ENCODE measurements around the gene JARID2. TPM values are rescaled to one million over a fixed set of nuclear protein-coding genes. Genes with fewer than 3 reads are reported as not detected.

The JARID2 gene
- total and polyA plus RNA-seq, 2 of the 13 experiments (the other 11 are each of a cell fraction or from before 2014, with no cell fraction given) = 7.5 to 10.3 TPM

DNA sequence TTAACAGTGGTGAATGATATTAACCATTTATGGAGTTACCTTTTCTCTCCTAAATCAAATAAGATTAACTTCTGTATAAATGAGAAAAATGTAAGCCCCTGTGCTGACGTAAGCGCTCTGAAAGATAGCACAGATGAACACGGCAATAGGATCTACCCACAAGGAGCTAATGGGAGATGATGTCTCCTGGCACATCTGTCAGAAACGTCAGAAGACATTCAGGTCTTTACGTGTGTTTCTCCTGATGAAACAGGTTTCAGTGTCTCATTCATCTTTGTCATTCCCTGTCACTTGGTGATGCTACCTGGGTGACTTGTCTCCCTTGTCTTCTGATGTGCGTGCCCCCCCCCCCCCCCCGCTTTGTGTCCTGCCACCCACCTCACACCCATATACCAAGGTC lies 227.3 kb downstream of the JARID2 start:
- DNase-seq (ENCODE audit: low spot score) (no peak), ATAC-seq (no peak), FAIRE-seq (no peak)
- no peak overlapping the region for H3K4me2 ChIP-seq (ENCODE audit: low read depth, low read length)
- 78% methylated on average over 7 of the region's 7 CpGs for WGBS (ENCODE audit: low lambda C conversion rate)
- no peak for TF ChIP-seq ZFP1 (CRISPR knock-in tag; IDR thresholded peaks at IDR 0.05)
- TF ChIP-seq PCBP1 (IDR thresholded peaks at IDR 0.05; ENCODE audit: borderline replicate concordance, low read depth, low read length) = no peak
- no peak for TF ChIP-seq FOXM1 (CRISPR knock-in tag; IDR thresholded peaks at IDR 0.05)
- no peak for TF ChIP-seq MIXL1 (CRISPR knock-in tag; IDR thresholded peaks at IDR 0.05)
- TF ChIP-seq, protein P1, sequence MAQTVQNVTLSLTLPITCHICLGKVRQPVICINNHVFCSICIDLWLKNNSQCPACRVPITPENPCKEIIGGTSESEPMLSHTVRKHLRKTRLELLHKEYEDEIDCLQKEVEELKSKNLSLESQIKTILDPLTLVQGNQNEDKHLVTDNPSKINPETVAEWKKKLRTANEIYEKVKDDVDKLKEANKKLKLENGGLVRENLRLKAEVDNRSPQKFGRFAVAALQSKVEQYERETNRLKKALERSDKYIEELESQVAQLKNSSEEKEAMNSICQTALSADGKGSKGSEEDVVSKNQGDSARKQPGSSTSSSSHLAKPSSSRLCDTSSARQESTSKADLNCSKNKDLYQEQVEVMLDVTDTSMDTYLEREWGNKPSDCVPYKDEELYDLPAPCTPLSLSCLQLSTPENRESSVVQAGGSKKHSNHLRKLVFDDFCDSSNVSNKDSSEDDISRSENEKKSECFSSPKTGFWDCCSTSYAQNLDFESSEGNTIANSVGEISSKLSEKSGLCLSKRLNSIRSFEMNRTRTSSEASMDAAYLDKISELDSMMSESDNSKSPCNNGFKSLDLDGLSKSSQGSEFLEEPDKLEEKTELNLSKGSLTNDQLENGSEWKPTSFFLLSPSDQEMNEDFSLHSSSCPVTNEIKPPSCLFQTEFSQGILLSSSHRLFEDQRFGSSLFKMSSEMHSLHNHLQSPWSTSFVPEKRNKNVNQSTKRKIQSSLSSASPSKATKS (CRISPR knock-in tag; IDR thresholded peaks at IDR 0.05) = no peak
- TF ChIP-seq NKX3-1 (CRISPR knock-in tag; IDR thresholded peaks at IDR 0.05) = no peak
- no peak for TF ChIP-seq ZFX (CRISPR knock-in tag; IDR thresholded peaks at IDR 0.05; ENCODE audit: low read depth)
- no peak for TF ChIP-seq RELA (CRISPR knock-in tag; IDR thresholded peaks at IDR 0.05)
- TF ChIP-seq SOX13 (IDR thresholded peaks at IDR 0.05) = no peak
- no peak for TF ChIP-seq SOX13 (CRISPR knock-in tag; conservative IDR thresholded peaks at IDR 0.05 in 1 of 2, IDR thresholded peaks at IDR 0.05 in 1 of 2)
- no peak for TF ChIP-seq SMAD9 (CRISPR knock-in tag; IDR thresholded peaks at IDR 0.05)
- TF ChIP-seq ZNF207 (IDR thresholded peaks at IDR 0.05; ENCODE audit: borderline replicate concordance) = no peak
- no peak for TF ChIP-seq NR2F1 (CRISPR knock-in tag; IDR thresholded peaks at IDR 0.05)
- TF ChIP-seq ERF (CRISPR knock-in tag; IDR thresholded peaks at IDR 0.05) = no peak
- TF ChIP-seq FOXK1 (CRISPR knock-in tag; IDR thresholded peaks at IDR 0.05; ENCODE audit: borderline replicate concordance, low read depth) = no peak
- TF ChIP-seq ZFP36 (IDR thresholded peaks at IDR 0.05; ENCODE audit: borderline replicate concordance, low read depth, low read length, partially characterized antibody) = no peak
- TF ChIP-seq HCFC1 (IDR thresholded peaks at IDR 0.05; ENCODE audit: low read depth, low read length) = no peak
- no peaks in the 10 kb centered on the region for H4K20me1 ChIP-seq (ENCODE audit: insufficient read depth, low read length)
- peaks cover 12 to 45% of the 10 kb centered on the region in 2 experiments for H3K36me3 ChIP-seq (replicated peaks in 1 of 2; ENCODE audit: control insufficient read depth in 1 of 2, insufficient read depth in 2 of 2, low read length in 2 of 2)
- POLR2A ChIA-PET = no interaction called here
- no peak overlapping the region for H2AFZ ChIP-seq (ENCODE audit: low read length)
- no peak overlapping the region for H3K27ac ChIP-seq (ENCODE audit: extremely low read length, insufficient read depth, low read length)
- intact Hi-C loops (cut with micrococcal nuclease; ENCODE audit: unreplicated experiment) = no loop called here
- H3K4me1 ChIP-seq (ENCODE audit: insufficient read depth, low read length) = no peaks in the 10 kb centered on the region
- H3K27me3 ChIP-seq (ENCODE audit: control insufficient read depth in 1 of 2, insufficient read depth in 2 of 2, low read length in 2 of 2) = no peaks in the 10 kb centered on the region
- no TSS peak for BruUV-seq (replicated peaks)
- in situ Hi-C loops (cut with HindIII; ENCODE audit: extremely low pct_ligation_motif_present, low pct_unique_long_range_greater_than_20kb) = no loop called here
- no peak overlapping the region for H3K9ac ChIP-seq (ENCODE audit: insufficient read depth, low read depth, low read length)
- H3K9me3 ChIP-seq (ENCODE audit: low read length) = no peaks in the 10 kb centered on the region
- no peak overlapping the region for H3K4me3 ChIP-seq (replicated peaks in 1 of 3; ENCODE audit: insufficient read depth in 1 of 3, low read depth in 2 of 3, low read length in 3 of 3)
- CTCF ChIA-PET (ENCODE audit: low intra/inter-chr PET ratio, low total read pairs) = no interaction called here
- H3K79me2 ChIP-seq (ENCODE audit: insufficient read depth, low read length) = no peaks in the 10 kb centered on the region

All from HepG2 (cell line).